HEK293 (cell line): ENCODE results near the gene FBXO10.

Source experiments
- EGR2 ChIP-seq: fragments of 450-650 bp; formaldehyde crosslinking; IDR thresholded peaks from 2 replicates; pipeline ENCODE4 v1.5.1; 2016; ENCODE audit warnings: low read depth, missing biosample characterization, missing genetic modification characterization
- GLIS2 ChIP-seq: fragments of 450-650 bp; formaldehyde crosslinking; IDR thresholded peaks from 2 replicates; pipeline ENCODE4 v1.5.1; 2016; ENCODE audit warnings: missing biosample characterization, missing genetic modification characterization
- HOXC10 ChIP-seq: sonication (generic); formaldehyde crosslinking; IDR thresholded peaks from 2 replicates; pipeline ENCODE4 v1.8.1; 2023; ENCODE audit warnings: mild to moderate bottlenecking, missing genetic modification reagents
- KLF16 ChIP-seq: fragments of 450-650 bp; formaldehyde crosslinking; IDR thresholded peaks from 2 replicates; pipeline ENCODE4 v1.5.1; 2017; ENCODE audit warnings: missing biosample characterization, missing genetic modification characterization
- KLF8 ChIP-seq: fragments of 450-650 bp; formaldehyde crosslinking; IDR thresholded peaks from 2 replicates; pipeline ENCODE4 v1.5.1; 2016; ENCODE audit warnings: missing biosample characterization, missing genetic modification characterization
- MYNN ChIP-seq: fragments of 450-650 bp; formaldehyde crosslinking; IDR thresholded peaks from 2 replicates; pipeline ENCODE4 v1.5.1; 2016; ENCODE audit warnings: missing biosample characterization, missing genetic modification characterization, borderline replicate concordance
- REPIN1 ChIP-seq: fragments of 450-650 bp; formaldehyde crosslinking; IDR thresholded peaks from 2 replicates; pipeline ENCODE4 v1.5.1; 2017; ENCODE audit warnings: missing biosample characterization, missing genetic modification characterization, low read depth
- SP2 ChIP-seq: fragments of 450-650 bp; formaldehyde crosslinking; IDR thresholded peaks from 2 replicates; pipeline ENCODE4 v1.5.1; 2016; ENCODE audit warnings: missing biosample characterization, missing genetic modification characterization
- TRIM28 ChIP-seq: IDR thresholded peaks from 2 replicates; pipeline ENCODE4 v1.6.1; 2011; ENCODE audit warnings: low read length, control low read depth, borderline replicate concordance
- TSHZ1 ChIP-seq: fragments of 450-650 bp; formaldehyde crosslinking; IDR thresholded peaks from 2 replicates; pipeline ENCODE4 v1.5.1; 2016; ENCODE audit warnings: missing biosample characterization, missing genetic modification characterization, borderline replicate concordance
- ZBTB26 ChIP-seq: fragments of 450-650 bp; formaldehyde crosslinking; optimal IDR thresholded peaks from 2 replicates; pipeline ENCODE3; 2016; ENCODE audit warnings: missing biosample characterization, mild to moderate bottlenecking, missing genetic modification characterization
- ZNF146 ChIP-seq: fragments of 450-650 bp; formaldehyde crosslinking; IDR thresholded peaks from 2 replicates; pipeline ENCODE4 v1.5.1; 2016; ENCODE audit warnings: missing biosample characterization, missing genetic modification characterization
- ZNF18 ChIP-seq: fragments of 450-650 bp; formaldehyde crosslinking; IDR thresholded peaks from 2 replicates; pipeline ENCODE4 v1.5.1; 2016; ENCODE audit warnings: missing biosample characterization, missing genetic modification characterization
- ZNF266 ChIP-seq: fragments of 450-650 bp; formaldehyde crosslinking; IDR thresholded peaks from 2 replicates; pipeline ENCODE4 v1.5.1; 2016; ENCODE audit warnings: missing biosample characterization, missing genetic modification characterization, low read depth
- ZNF292 ChIP-seq: fragments of 450-650 bp; formaldehyde crosslinking; IDR thresholded peaks from 2 replicates; pipeline ENCODE4 v1.5.1; 2016; ENCODE audit warnings: low read depth, missing biosample characterization, missing genetic modification characterization, borderline replicate concordance
- ZNF324 ChIP-seq: fragments of 450-650 bp; formaldehyde crosslinking; IDR thresholded peaks from 2 replicates; pipeline ENCODE4 v1.5.1; 2016; ENCODE audit warnings: missing biosample characterization, missing genetic modification characterization
- ZNF335 ChIP-seq: fragments of 450-650 bp; formaldehyde crosslinking; conservative IDR thresholded peaks from 2 replicates; pipeline ENCODE4 v1.5.1; 2016; ENCODE audit warnings: missing biosample characterization, missing genetic modification characterization
- ZNF341 ChIP-seq: fragments of 450-650 bp; formaldehyde crosslinking; IDR thresholded peaks from 2 replicates; pipeline ENCODE4; 2016; ENCODE audit warnings: low read depth, missing biosample characterization, missing genetic modification characterization
- ZNF350 ChIP-seq: fragments of 450-650 bp; formaldehyde crosslinking; IDR thresholded peaks from 2 replicates; pipeline ENCODE4 v1.5.0; 2017; ENCODE audit warnings: missing biosample characterization, mild to moderate bottlenecking, missing genetic modification characterization
- ZNF391 ChIP-seq: fragments of 450-650 bp; formaldehyde crosslinking; IDR thresholded peaks from 2 replicates; pipeline ENCODE4 v1.5.1; 2016; ENCODE audit warnings: low read depth, missing biosample characterization, missing genetic modification characterization, borderline replicate concordance
- ZNF423 ChIP-seq: fragments of 450-650 bp; formaldehyde crosslinking; IDR thresholded peaks from 2 replicates; pipeline ENCODE4 v1.5.1; 2016; ENCODE audit warnings: missing biosample characterization, missing genetic modification characterization
- ZNF433 ChIP-seq: fragments of 450-650 bp; formaldehyde crosslinking; IDR thresholded peaks from 2 replicates; pipeline ENCODE4 v1.5.1; 2016; ENCODE audit warnings: missing biosample characterization, missing genetic modification characterization, low read depth
- ZNF544 ChIP-seq: fragments of 450-650 bp; formaldehyde crosslinking; IDR thresholded peaks from 2 replicates; pipeline ENCODE4 v1.5.0; 2017; ENCODE audit warnings: missing biosample characterization, missing genetic modification characterization
- ZNF560 ChIP-seq: fragments of 450-650 bp; formaldehyde crosslinking; IDR thresholded peaks from 2 replicates; pipeline ENCODE4 v1.5.1; 2017; ENCODE audit warnings: missing biosample characterization, missing genetic modification characterization, borderline replicate concordance
- ZNF561 ChIP-seq: fragments of 450-650 bp; IDR thresholded peaks from 2 replicates; pipeline ENCODE4 v1.5.1; 2018; ENCODE audit warnings: missing biosample characterization, missing genetic modification characterization, borderline replicate concordance
- ZNF626 ChIP-seq: fragments of 450-650 bp; sonication (Bioruptor Pico); formaldehyde crosslinking; IDR thresholded peaks from 2 replicates; pipeline ENCODE4 v1.5.1; 2018; ENCODE audit warnings: missing biosample characterization, missing genetic modification characterization, inconsistent platforms
- ZNF658 ChIP-seq: fragments of 450-650 bp; formaldehyde crosslinking; IDR thresholded peaks from 2 replicates; pipeline ENCODE4; 2016; ENCODE audit warnings: missing biosample characterization, missing genetic modification characterization
- ZNF785 ChIP-seq: fragments of 450-650 bp; formaldehyde crosslinking; IDR thresholded peaks from 2 replicates; pipeline ENCODE4 v1.5.1; 2016; ENCODE audit warnings: missing biosample characterization, missing genetic modification characterization
- ZNF830 ChIP-seq: fragments of 450-650 bp; IDR thresholded peaks from 2 replicates; pipeline ENCODE4 v1.5.0; 2018; ENCODE audit warnings: missing biosample characterization, missing genetic modification characterization, low read depth, mild to moderate bottlenecking, moderate library complexity
- TF ChIP-seq, protein P1 (sequence below): fragments of 450-650 bp; formaldehyde crosslinking; IDR thresholded peaks from 2 replicates; pipeline ENCODE4 v1.5.1; 2016; ENCODE audit warnings: missing biosample characterization, missing genetic modification characterization
- TF ChIP-seq, protein P2 (sequence below): fragments of 450-650 bp; formaldehyde crosslinking; IDR thresholded peaks from 2 replicates; pipeline ENCODE4 v1.5.1; 2016; ENCODE audit warnings: missing biosample characterization, missing genetic modification characterization

Gene FBXO10

GRCh38 chr9:37592108-37592951 is 16.1 kb upstream of the FBXO10 start, which contains the start of gene TOMM5 (continued):
- TF ChIP-seq REPIN1 (tag by site-specific recombination) (peak; percentile 91; the same call in 1 of the 2 replicates), ZNF350 (tag by site-specific recombination) (no peak), ZNF335 (tag by site-specific recombination) (peak; percentile 80), ZNF292 (tag by site-specific recombination) (no peak), ZNF324 (tag by site-specific recombination) (0 out of 2 replicates have a peak, but pooled peaks have one; percentile 41), MYNN (tag by site-specific recombination) (no peak), ZBTB26 (peak; percentile 83), ZNF561 (peak; percentile 58; the same call in 1 of the 2 replicates), TSHZ1 (tag by site-specific recombination) (no peak), ZNF626 (tag by site-specific recombination) (no peak), ZNF146 (tag by site-specific recombination) (peak; percentile 3; the same call in 1 of the 2 replicates), ZNF266 (tag by site-specific recombination) (no peak), HOXC10 (CRISPR knock-in tag) (no peak), ZNF341 (tag by site-specific recombination) (no peak), ZNF785 (tag by site-specific recombination) (no peak), ZNF658 (no peak), KLF8 (peak; percentile 69), GLIS2 (tag by site-specific recombination) (peak; percentile 71), ZNF18 (tag by site-specific recombination) (peak; percentile 99), EGR2 (tag by site-specific recombination) (0 out of 2 replicates have a peak, but pooled peaks have one; percentile 0), ZNF423 (tag by site-specific recombination) (no peak), ZNF560 (tag by site-specific recombination) (no peak), KLF16 (tag by site-specific recombination) (peak; percentile 69; the same call in 1 of the 2 replicates), ZNF830 (tag by site-specific recombination) (no peak), TRIM28 (no peak), ZNF433 (no peak), ZNF391 (tag by site-specific recombination) (no peak), SP2 (tag by site-specific recombination) (peak; percentile 75), ZNF544 (no peak)
- TF ChIP-seq, protein P1, sequence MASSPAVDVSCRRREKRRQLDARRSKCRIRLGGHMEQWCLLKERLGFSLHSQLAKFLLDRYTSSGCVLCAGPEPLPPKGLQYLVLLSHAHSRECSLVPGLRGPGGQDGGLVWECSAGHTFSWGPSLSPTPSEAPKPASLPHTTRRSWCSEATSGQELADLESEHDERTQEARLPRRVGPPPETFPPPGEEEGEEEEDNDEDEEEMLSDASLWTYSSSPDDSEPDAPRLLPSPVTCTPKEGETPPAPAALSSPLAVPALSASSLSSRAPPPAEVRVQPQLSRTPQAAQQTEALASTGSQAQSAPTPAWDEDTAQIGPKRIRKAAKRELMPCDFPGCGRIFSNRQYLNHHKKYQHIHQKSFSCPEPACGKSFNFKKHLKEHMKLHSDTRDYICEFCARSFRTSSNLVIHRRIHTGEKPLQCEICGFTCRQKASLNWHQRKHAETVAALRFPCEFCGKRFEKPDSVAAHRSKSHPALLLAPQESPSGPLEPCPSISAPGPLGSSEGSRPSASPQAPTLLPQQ (tag by site-specific recombination) = peak; percentile 61
- TF ChIP-seq, protein P2, sequence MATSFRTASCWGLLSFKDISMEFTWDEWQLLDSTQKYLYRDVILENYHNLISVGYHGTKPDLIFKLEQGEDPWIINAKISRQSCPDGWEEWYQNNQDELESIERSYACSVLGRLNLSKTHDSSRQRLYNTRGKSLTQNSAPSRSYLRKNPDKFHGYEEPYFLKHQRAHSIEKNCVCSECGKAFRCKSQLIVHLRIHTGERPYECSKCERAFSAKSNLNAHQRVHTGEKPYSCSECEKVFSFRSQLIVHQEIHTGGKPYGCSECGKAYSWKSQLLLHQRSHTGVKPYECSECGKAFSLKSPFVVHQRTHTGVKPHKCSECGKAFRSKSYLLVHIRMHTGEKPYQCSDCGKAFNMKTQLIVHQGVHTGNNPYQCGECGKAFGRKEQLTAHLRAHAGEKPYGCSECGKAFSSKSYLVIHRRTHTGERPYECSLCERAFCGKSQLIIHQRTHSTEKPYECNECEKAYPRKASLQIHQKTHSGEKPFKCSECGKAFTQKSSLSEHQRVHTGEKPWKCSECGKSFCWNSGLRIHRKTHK = no peak
